ENCODE measurements around the gene RYR1.

GRCh38 chr19:38448225-38448624, 14.7 kb downstream of the RYR1 start:
- TF ChIP-seq CTCF (IDR thresholded peaks at IDR 0.05) (no peak), ZFX (IDR thresholded peaks at IDR 0.05; ENCODE audit: borderline replicate concordance) (no peak)

All from 22Rv1 (cell line).